ENCODE data around the gene PYCARD. TPM values are rescaled to one million over a fixed set of nuclear protein-coding genes. Genes with fewer than 3 reads are reported as not detected.
"Not testable (repeated sequence)": the region's sequence is repeated elsewhere in the genome, so short reads cannot be mapped to it uniquely, and the experiment has no call there.

Gene PYCARD
- total RNA-seq, 1 donor from 2014 or later: 1.7 TPM

DNA sequence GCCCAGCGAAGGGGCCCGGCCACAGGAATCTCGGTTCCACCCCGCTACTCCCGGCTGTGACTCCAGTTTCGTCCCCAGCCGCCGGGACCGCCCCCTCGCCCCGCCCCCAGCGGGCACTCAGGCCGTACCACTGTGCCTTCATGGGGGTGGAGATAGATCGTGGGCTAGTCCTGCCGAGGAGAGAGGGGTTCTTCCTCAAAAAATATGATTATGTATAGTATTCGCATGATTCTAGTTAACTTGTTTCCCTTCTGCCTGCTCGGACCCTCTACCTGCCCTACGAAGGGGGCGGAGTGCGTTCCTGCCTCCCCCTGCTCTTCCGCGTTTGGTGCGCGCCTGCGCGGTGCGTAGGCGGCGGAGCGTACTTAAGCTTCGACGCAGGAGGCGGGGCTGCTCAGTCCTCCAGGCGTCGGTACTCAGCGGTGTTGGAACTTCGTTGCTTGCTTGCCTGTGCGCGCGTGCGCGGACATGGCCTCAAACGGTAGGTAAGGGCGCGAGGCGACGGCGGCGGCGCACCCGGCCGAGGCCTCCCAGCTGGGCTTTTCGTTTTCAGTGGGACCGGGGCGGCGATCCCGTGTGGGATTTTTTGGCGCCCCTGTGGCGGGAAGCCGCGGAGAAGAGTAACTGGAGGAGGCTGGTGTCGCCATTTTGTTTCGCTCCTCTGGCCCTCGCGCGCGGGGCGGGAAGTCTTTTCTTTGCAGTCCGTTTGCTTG is 22.7 kb downstream of the PYCARD start, which contains the start of gene FUS:
Gene FUS (plus strand): TSS at position 393 of the 713 bp plus-strand sequence. CDS start 76 bp downstream, at position 469.
- H3K4me3 Mint-ChIP-seq: peak within 1 kb of the TSS; percentile 99
- peaks cover 33% of the 10 kb centered on the region for H3K36me3 Mint-ChIP-seq (ENCODE audit: low read depth)
- peak within 1 kb of the TSS; percentile 100 for H3K27ac Mint-ChIP-seq (ENCODE audit: unreplicated experiment)
- TF ChIP-seq, protein P1, sequence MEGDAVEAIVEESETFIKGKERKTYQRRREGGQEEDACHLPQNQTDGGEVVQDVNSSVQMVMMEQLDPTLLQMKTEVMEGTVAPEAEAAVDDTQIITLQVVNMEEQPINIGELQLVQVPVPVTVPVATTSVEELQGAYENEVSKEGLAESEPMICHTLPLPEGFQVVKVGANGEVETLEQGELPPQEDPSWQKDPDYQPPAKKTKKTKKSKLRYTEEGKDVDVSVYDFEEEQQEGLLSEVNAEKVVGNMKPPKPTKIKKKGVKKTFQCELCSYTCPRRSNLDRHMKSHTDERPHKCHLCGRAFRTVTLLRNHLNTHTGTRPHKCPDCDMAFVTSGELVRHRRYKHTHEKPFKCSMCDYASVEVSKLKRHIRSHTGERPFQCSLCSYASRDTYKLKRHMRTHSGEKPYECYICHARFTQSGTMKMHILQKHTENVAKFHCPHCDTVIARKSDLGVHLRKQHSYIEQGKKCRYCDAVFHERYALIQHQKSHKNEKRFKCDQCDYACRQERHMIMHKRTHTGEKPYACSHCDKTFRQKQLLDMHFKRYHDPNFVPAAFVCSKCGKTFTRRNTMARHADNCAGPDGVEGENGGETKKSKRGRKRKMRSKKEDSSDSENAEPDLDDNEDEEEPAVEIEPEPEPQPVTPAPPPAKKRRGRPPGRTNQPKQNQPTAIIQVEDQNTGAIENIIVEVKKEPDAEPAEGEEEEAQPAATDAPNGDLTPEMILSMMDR (conservative IDR thresholded peaks at IDR 0.05): no peak
- peaks cover 35% of the 10 kb centered on the region for H3K27me3 Mint-ChIP-seq (ENCODE audit: low read depth)
- no peaks in the 10 kb centered on the region for H3K9me3 Mint-ChIP-seq
- peaks cover 52% of the 10 kb centered on the region for H3K4me1 Mint-ChIP-seq
- peak; percentile 87 for DNase-seq (ENCODE audit: low read depth, low spot score)

DNA sequence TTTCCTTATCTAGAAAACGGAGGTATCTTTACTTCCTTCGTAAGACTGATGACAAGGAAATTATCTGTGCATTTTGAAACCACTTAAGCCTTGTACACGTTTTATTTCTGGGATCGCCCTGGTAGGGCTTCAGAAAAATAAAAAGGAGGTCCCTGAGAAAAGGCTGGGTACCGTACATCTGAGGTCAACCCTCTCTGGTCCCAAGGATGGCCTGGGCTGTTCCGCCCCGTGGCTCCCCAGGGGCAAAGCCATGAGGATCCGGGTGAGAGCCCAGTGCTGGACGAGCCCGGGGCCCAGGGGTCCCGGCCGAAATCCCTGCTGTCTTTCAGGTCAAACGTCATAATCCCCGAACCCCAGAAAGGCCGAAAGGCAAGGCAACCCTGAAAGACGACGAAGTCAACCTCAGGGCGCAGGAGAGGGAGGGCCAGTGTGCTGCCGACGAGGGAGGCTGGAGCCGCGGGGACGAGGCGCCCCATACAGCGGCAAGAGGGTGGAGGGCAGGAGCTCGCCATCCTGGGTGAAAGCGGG is 23.3 kb downstream of the PYCARD start:
- DNase-seq (ENCODE audit: low read depth, low spot score): no peak
- Mint-ChIP-seq H3K4me1 (peaks cover 48% of the 10 kb centered on the region), H3K9me3 (no peaks in the 10 kb centered on the region), H3K4me3 (peak overlapping the region; percentile 99), H3K27me3 (ENCODE audit: low read depth) (peaks cover 31% of the 10 kb centered on the region), H3K27ac (ENCODE audit: unreplicated experiment) (peak overlapping the region; percentile 96), H3K36me3 (ENCODE audit: low read depth) (peaks cover 29% of the 10 kb centered on the region)
- TF ChIP-seq, protein P1 (conservative IDR thresholded peaks at IDR 0.05): no peak

DNA sequence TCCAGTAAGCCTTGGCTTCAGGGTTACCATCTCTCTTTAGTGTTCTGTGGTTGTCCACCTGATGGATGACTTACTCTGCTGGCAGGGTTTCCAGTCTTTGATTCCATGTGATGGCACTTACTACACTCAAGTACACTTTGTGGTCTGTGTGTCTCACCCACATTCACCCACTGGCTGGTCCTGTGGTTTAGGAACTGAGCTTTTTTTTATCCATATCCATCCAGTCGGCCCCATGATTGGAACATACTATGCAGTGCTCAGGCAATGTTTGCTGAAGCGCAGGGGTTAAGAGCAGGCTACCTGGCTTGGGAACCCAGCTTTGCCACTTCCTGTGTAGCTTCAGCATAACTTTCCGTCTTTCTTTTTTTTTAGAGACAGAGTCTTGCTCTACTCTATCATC is 25.4 kb downstream of the PYCARD start:
- H3K9me3 Mint-ChIP-seq: no peaks in the 10 kb centered on the region
- no peak for DNase-seq (ENCODE audit: low read depth, low spot score)
- peak overlapping the region; percentile 42 for H3K4me3 Mint-ChIP-seq
- peaks cover 28% of the 10 kb centered on the region for H3K4me1 Mint-ChIP-seq
- peaks cover 14% of the 10 kb centered on the region for H3K27me3 Mint-ChIP-seq (ENCODE audit: low read depth)
- peaks cover 10% of the 10 kb centered on the region for H3K36me3 Mint-ChIP-seq (ENCODE audit: low read depth)
- no peak overlapping the region for H3K27ac Mint-ChIP-seq (ENCODE audit: unreplicated experiment)
- TF ChIP-seq, protein P1 (conservative IDR thresholded peaks at IDR 0.05): no peak

DNA sequence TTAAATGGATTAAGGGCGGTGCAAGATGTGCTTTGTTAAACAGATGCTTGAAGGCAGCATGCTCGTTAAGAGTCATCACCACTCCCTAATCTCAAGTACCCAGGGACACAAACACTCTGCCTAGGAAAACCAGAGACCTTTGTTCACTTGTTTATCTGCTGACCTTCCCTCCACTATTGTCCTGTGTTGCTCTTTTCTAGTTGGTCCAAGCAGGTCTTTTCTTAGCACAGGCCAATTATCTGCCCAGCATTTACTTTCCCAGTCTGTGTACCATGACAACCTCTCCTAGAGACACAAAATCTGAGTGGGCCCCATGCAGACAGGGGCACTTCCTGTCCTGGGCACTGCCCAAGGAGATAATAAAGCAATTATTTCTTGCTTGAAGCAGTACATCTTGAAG is 32.5 kb downstream of the PYCARD start:
- not testable (repeated sequence) for H3K27me3 Mint-ChIP-seq (ENCODE audit: low read depth); H3K9me3 Mint-ChIP-seq; H3K36me3 Mint-ChIP-seq (ENCODE audit: low read depth); DNase-seq (ENCODE audit: low read depth, low spot score)
- H3K4me1 Mint-ChIP-seq: peaks cover 14% of the 10 kb centered on the region
- H3K27ac Mint-ChIP-seq (ENCODE audit: unreplicated experiment): peak overlapping the region; percentile 47
- peak overlapping the region; percentile 2 for H3K4me3 Mint-ChIP-seq

DNA sequence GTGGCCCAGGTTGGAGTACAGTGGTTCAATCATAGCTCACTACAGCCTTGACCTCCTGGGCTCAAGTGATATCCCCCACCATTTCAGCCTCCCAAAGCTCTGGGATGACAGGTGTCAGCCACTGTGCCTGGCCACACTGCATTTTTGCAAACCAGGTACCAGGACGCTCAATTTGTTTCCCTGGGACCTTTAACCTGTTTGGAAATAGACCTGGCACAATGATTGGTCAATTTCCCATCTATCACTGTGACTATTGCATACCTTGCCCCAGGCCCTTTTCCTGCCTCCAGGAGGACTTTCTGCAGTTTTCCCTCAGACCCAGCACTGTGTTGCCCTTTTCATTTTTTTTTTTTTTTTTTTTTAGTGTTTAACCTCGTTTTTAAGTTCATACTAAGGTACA is 33.7 kb downstream of the PYCARD start:
- Mint-ChIP-seq H3K27me3 (ENCODE audit: low read depth) (no peaks in the 10 kb centered on the region), H3K36me3 (ENCODE audit: low read depth) (no peaks in the 10 kb centered on the region), H3K27ac (ENCODE audit: unreplicated experiment) (no peak overlapping the region), H3K4me3 (no peak overlapping the region), H3K9me3 (no peaks in the 10 kb centered on the region), H3K4me1 (peaks cover 14% of the 10 kb centered on the region)
- TF ChIP-seq, protein P1 (conservative IDR thresholded peaks at IDR 0.05): no peak
- no peak for DNase-seq (ENCODE audit: low read depth, low spot score)

DNA sequence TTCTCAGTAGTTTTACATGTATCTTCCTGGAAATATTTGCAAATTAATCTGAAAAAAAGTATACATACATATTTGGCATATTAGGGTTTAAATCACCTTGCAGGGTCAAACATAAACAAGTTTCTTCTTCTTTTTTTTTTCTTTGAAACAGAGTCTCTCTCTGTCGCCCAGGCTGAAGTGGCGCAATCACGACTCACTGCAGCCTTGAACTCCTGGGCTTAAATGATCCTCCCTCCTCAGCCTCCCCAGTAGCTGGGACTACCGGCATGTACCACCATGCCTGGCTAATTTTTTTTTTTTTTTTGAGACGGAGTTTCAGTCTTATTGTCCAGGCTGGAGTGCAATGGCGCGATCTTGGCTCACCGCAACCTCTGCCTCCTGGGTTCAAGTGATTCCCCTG is 35.2 kb downstream of the PYCARD start:
- Mint-ChIP-seq H3K36me3 (ENCODE audit: low read depth) (no peaks in the 10 kb centered on the region), H3K4me3 (no peak overlapping the region), H3K27ac (ENCODE audit: unreplicated experiment) (no peak overlapping the region), H3K27me3 (ENCODE audit: low read depth) (no peaks in the 10 kb centered on the region), H3K9me3 (no peaks in the 10 kb centered on the region), H3K4me1 (peaks cover 14% of the 10 kb centered on the region)
- TF ChIP-seq, protein P1 (conservative IDR thresholded peaks at IDR 0.05): no peak
- DNase-seq (ENCODE audit: low read depth, low spot score): no peak
